ENCODE data around the gene INTS13. TPM values are rescaled to one million over a fixed set of nuclear protein-coding genes. Genes with fewer than 3 reads are reported as not detected.

Gene INTS13
- total RNA-seq, 2 donors from 2014 or later: 16.4 to 27.0 TPM

GRCh38 chr12:26884765-26885576 is 52.8 kb downstream of the INTS13 start:
- H3K27me3 ChIP-seq: no peaks in the 10 kb centered on the region
- H3K27ac ChIP-seq: no peak overlapping the region
- no peaks in the 10 kb centered on the region for H3K9me3 ChIP-seq
- peak; percentile 90 to 98 for TF ChIP-seq CTCF (IDR thresholded peaks at IDR 0.05)
- no peak overlapping the region for H3K4me3 ChIP-seq
- H3K36me3 ChIP-seq: no peaks in the 10 kb centered on the region
- H3K4me1 ChIP-seq: peaks cover 0 to 4% of the 10 kb centered on the region in 2 donors
- DNase-seq (ENCODE audit: low spot score): peak; percentile 90

GRCh38 chr12:26880625-26881024 is 57.2 kb downstream of the INTS13 start:
- Histone ChIP-seq H3K27ac (no peak overlapping the region), H3K27me3 (no peaks in the 10 kb centered on the region), H3K36me3 (no peaks in the 10 kb centered on the region), H3K9me3 (no peaks in the 10 kb centered on the region), H3K4me3 (no peak overlapping the region), H3K4me1 (peaks cover 0 to 24% of the 10 kb centered on the region in 2 donors)
- no peak for TF ChIP-seq CTCF (IDR thresholded peaks at IDR 0.05)
- no peak for DNase-seq (ENCODE audit: low spot score)

GRCh38 chr12:26878661-26879119 is 59.1 kb downstream of the INTS13 start:
- TF ChIP-seq CTCF (IDR thresholded peaks at IDR 0.05): no peak
- H3K9me3 ChIP-seq: no peaks in the 10 kb centered on the region
- no peaks in the 10 kb centered on the region for H3K27me3 ChIP-seq
- H3K4me3 ChIP-seq: no peak overlapping the region
- DNase-seq (ENCODE audit: low spot score): peak; percentile 70
- H3K27ac ChIP-seq: peak overlapping the region; percentile 68 to 74
- peaks cover 0 to 20% of the 10 kb centered on the region in 2 donors for H3K4me1 ChIP-seq
- no peaks in the 10 kb centered on the region for H3K36me3 ChIP-seq

GRCh38 chr12:26874501-26875296 is 63.1 kb downstream of the INTS13 start:
- no peak for TF ChIP-seq CTCF (IDR thresholded peaks at IDR 0.05)
- no peaks in the 10 kb centered on the region for H3K27me3 ChIP-seq
- H3K4me1 ChIP-seq: peaks cover 0 to 37% of the 10 kb centered on the region in 2 donors
- no peak overlapping the region for H3K27ac ChIP-seq
- H3K9me3 ChIP-seq: no peaks in the 10 kb centered on the region
- no peak overlapping the region for H3K4me3 ChIP-seq
- no peaks in the 10 kb centered on the region for H3K36me3 ChIP-seq
- DNase-seq (ENCODE audit: low spot score): no peak

GRCh38 chr12:26872625-26873024 is 65.2 kb downstream of the INTS13 start:
- TF ChIP-seq CTCF (IDR thresholded peaks at IDR 0.05): no peak

More at GRCh38 chr12:26872625-26873024, 65.2 kb downstream of the INTS13 start:
- no peak overlapping the region for H3K4me3 ChIP-seq
- no peaks in the 10 kb centered on the region for H3K9me3 ChIP-seq
- no peaks in the 10 kb centered on the region for H3K36me3 ChIP-seq
- H3K27me3 ChIP-seq: no peaks in the 10 kb centered on the region
- peaks cover 0 to 18% of the 10 kb centered on the region in 2 donors for H3K4me1 ChIP-seq
- no peak overlapping the region for H3K27ac ChIP-seq
- no peak for DNase-seq (ENCODE audit: low spot score)

All from right atrium auricular region (tissue), 2 donors.